H1 (cell line): ENCODE data around the gene GMIP. TPM values are rescaled to one million over a fixed set of nuclear protein-coding genes. Genes with fewer than 3 reads are reported as not detected.

Experiments used
- CTCF ChIA-PET: fragments of 300-600 bp; sonication (Branson Sonifier 250); formaldehyde crosslinking; loops from one replicate; lab custom pipeline; 2021; ENCODE audit not compliant: partially characterized antibody; lab: Charles Lee
- POLR2A ChIA-PET: fragments of 300-600 bp; sonication (Branson Sonifier 250); formaldehyde crosslinking; loops from one replicate; lab custom pipeline; 2021; ENCODE audit warnings: inconsistent platforms; ENCODE audit not compliant: partially characterized antibody; lab: Charles Lee
- DNase-seq, 2 experiments: peaks; one replicate each; pipeline versions ENCODE4 v3.0.0 to v3.0.0-alpha.2; 2010 to 2022; ENCODE audit warnings: low spot score in 2 of 2, low read depth in 1 of 2, mixed read lengths in 1 of 2
- FAIRE-seq: peaks from 2 replicates; lab custom pipeline; 2011; peaks lifted over from hg19 to GRCh38; lab: Jason Lieb, UNC
- H2AFZ ChIP-seq: 2 replicates; pipeline ENCODE4 v1.8.1; 2012; ENCODE audit warnings: low read length, inconsistent platforms
- H2AK5ac ChIP-seq: 2 replicates; pipeline ENCODE4 v1.6.1; 2013; ENCODE audit warnings: low read depth, low read length
- H2BK120ac ChIP-seq: replicated peaks from 2 replicates; pipeline ENCODE3; 2013; ENCODE audit warnings: low read depth, low read length, inconsistent platforms
- H2BK12ac ChIP-seq: 2 replicates; pipeline ENCODE4 v1.6.1; 2013; ENCODE audit warnings: low read depth, low read length
- H2BK15ac ChIP-seq: 2 replicates; pipeline ENCODE4 v1.6.1; 2013; ENCODE audit warnings: low read length
- H2BK20ac ChIP-seq: 2 replicates; pipeline ENCODE4 v1.6.1; 2013; ENCODE audit warnings: low read length
- H2BK5ac ChIP-seq: 2 replicates; pipeline ENCODE4 v1.6.1; 2013; ENCODE audit warnings: low read depth, low read length
- H3K14ac ChIP-seq: 2 replicates; pipeline ENCODE4 v1.6.1; 2013; ENCODE audit warnings: inconsistent platforms; ENCODE audit not compliant: insufficient read length
- H3K18ac ChIP-seq: 2 replicates; pipeline ENCODE4 v1.6.1; 2013; ENCODE audit warnings: low read length; ENCODE audit errors: extremely low read depth
- H3K23ac ChIP-seq: 2 replicates; pipeline ENCODE4 v1.6.1; 2013; ENCODE audit warnings: inconsistent platforms; ENCODE audit not compliant: insufficient read length
- H3K23me2 ChIP-seq: 2 replicates; pipeline ENCODE4 v1.6.1; 2013; ENCODE audit warnings: low read depth, low read length
- H3K27ac ChIP-seq: 2 replicates; pipeline ENCODE4 v1.6.1; 2011; ENCODE audit warnings: low read depth, low read length, inconsistent platforms
- H3K27me3 ChIP-seq, 4 experiments: replicated peaks in 1 of 4; 1 replicate in 1 of 4; 2 replicates in 3 of 4; pipeline versions ENCODE4 v1.6.1 to v1.8.1; 2011 to 2013; ENCODE audit warnings: low read length in 3 of 4, mild to moderate bottlenecking in 3 of 4, inconsistent platforms in 2 of 4, mixed read lengths in 2 of 4, moderate library complexity in 1 of 4; ENCODE audit not compliant: control insufficient read depth in 3 of 4, insufficient read depth in 3 of 4; ENCODE audit errors: extremely low read depth in 1 of 4
- H3K36me3 ChIP-seq, 4 experiments: 2 replicates each; pipeline versions ENCODE4 v1.6.1 to v1.8.1; 2011 to 2013; ENCODE audit warnings: mild to moderate bottlenecking in 4 of 4, low read length in 3 of 4, moderate library complexity in 2 of 4, control low read depth in 1 of 4, inconsistent platforms in 1 of 4; ENCODE audit not compliant: insufficient read depth in 4 of 4, control insufficient read depth in 2 of 4
- H3K4ac ChIP-seq: replicated peaks from 2 replicates; pipeline ENCODE3; 2013; ENCODE audit warnings: low read length, low read depth, mixed read lengths, inconsistent platforms; ENCODE audit not compliant: insufficient read length
- H3K4me1 ChIP-seq, 4 experiments: replicated peaks in 1 of 4; 1 replicate in 1 of 4; 2 replicates in 3 of 4; pipeline versions ENCODE4 v1.6.1 to v1.8.1; 2011 to 2013; ENCODE audit warnings: low read length in 3 of 4, inconsistent platforms in 2 of 4, mixed read lengths in 1 of 4; ENCODE audit not compliant: insufficient read depth in 4 of 4, control insufficient read depth in 3 of 4
- H3K4me2 ChIP-seq, 2 experiments: 2 replicates each; pipeline versions ENCODE4 v1.6.1 to v1.8.1; 2011 to 2013; ENCODE audit warnings: low read depth in 2 of 2, low read length in 2 of 2, control low read depth in 1 of 2, inconsistent platforms in 1 of 2, mild to moderate bottlenecking in 1 of 2; ENCODE audit not compliant: insufficient read depth in 1 of 2
- H3K4me3 ChIP-seq, 4 experiments: fragments of 200-600, 300-600 bp in 1 of 4; sonication (generic), shearing (Covaris generic), sonication (Bioruptor Twin) in 1 of 4; 2 replicates each; pipeline versions ENCODE4 v1.5.1 to v1.8.1; 2011 to 2016; ENCODE audit warnings: low read length in 4 of 4, low read depth in 3 of 4, control low read depth in 2 of 4, inconsistent platforms in 2 of 4, mild to moderate bottlenecking in 2 of 4, mixed read lengths in 1 of 4, moderate library complexity in 1 of 4; ENCODE audit not compliant: insufficient read depth in 2 of 4; ENCODE audit errors: extremely low read depth in 1 of 4
- H3K56ac ChIP-seq: replicated peaks from 2 replicates; pipeline ENCODE3; 2013; ENCODE audit warnings: low read depth, mild to moderate bottlenecking, mixed read lengths, low read length, inconsistent platforms; ENCODE audit not compliant: insufficient read length
- H3K79me1 ChIP-seq: 2 replicates; pipeline ENCODE4 v1.6.1; 2013; ENCODE audit warnings: low read depth, low read length, control low read depth
- H3K79me2 ChIP-seq, 2 experiments: 2 replicates each; pipeline versions ENCODE4 v1.6.1 to v1.8.1; 2012 to 2013; ENCODE audit warnings: low read length in 2 of 2, mild to moderate bottlenecking in 2 of 2, inconsistent platforms in 1 of 2; ENCODE audit not compliant: insufficient read depth in 2 of 2, control insufficient read depth in 1 of 2
- H3K9ac ChIP-seq, 4 experiments: replicated peaks in 1 of 4; 1 replicate in 1 of 4; 2 replicates in 3 of 4; pipeline versions ENCODE4 v1.6.1 to v1.8.1; 2011 to 2013; ENCODE audit warnings: low read depth in 3 of 4, low read length in 3 of 4, control low read depth in 2 of 4, mild to moderate bottlenecking in 2 of 4, moderate library complexity in 2 of 4, inconsistent platforms in 1 of 4; ENCODE audit errors: extremely low read depth in 1 of 4
- H3K9me3 ChIP-seq, 2 experiments: 2 replicates each; pipeline versions ENCODE4 v1.6.1 to v1.8.1; 2012 to 2013; ENCODE audit warnings: mild to moderate bottlenecking in 2 of 2, moderate library complexity in 2 of 2, control low read depth in 1 of 2, inconsistent platforms in 1 of 2, low read depth in 1 of 2, low read length in 1 of 2, mixed read lengths in 1 of 2; ENCODE audit not compliant: insufficient read depth in 2 of 2
- H4K20me1 ChIP-seq, 2 experiments: replicated peaks in 1 of 2; 2 replicates each; pipeline versions ENCODE3 to v1.8.1; 2011 to 2013; ENCODE audit warnings: inconsistent platforms in 2 of 2, low read length in 2 of 2, mild to moderate bottlenecking in 1 of 2; ENCODE audit not compliant: insufficient read depth in 2 of 2, control insufficient read depth in 1 of 2
- H4K5ac ChIP-seq: 2 replicates; pipeline ENCODE4 v1.6.1; 2013; ENCODE audit warnings: low read length, low read depth, mixed read lengths, inconsistent platforms; ENCODE audit not compliant: insufficient read length
- H4K8ac ChIP-seq: 2 replicates; pipeline ENCODE4 v1.8.0; 2013; ENCODE audit warnings: mild to moderate bottlenecking, moderate library complexity, low read length, inconsistent platforms; ENCODE audit not compliant: insufficient read depth; ENCODE audit errors: extremely low read depth
- H4K91ac ChIP-seq: replicated peaks from 2 replicates; pipeline ENCODE3; 2013; ENCODE audit warnings: low read length, mixed read lengths, inconsistent platforms; ENCODE audit not compliant: insufficient read length
- HDAC2 ChIP-seq, 2 experiments: fragments of 300-600 bp in 1 of 2; sonication (generic) in 1 of 2; IDR thresholded peaks; 2 replicates each; pipeline ENCODE4 v1.6.1; 2011 to 2012; ENCODE audit warnings: low read depth in 2 of 2, low read length in 2 of 2, mild to moderate bottlenecking in 2 of 2, moderate library complexity in 2 of 2, borderline replicate concordance in 1 of 2, inconsistent platforms in 1 of 2
- WGBS, 2 experiments: shearing (Covaris generic) in 1 of 2; methylation state at CpG; one replicate each; pipeline versions ENCODE4 v1.1.6 to v1.1.7; 2013 to 2015; ENCODE audit warnings: low lambda C conversion rate in 2 of 2, mixed read lengths in 2 of 2, inconsistent platforms in 1 of 2, low coverage in 1 of 2, missing lambda C conversion rate in 1 of 2; ENCODE audit not compliant: insufficient replicate concordance in 2 of 2, insufficient coverage in 1 of 2, insufficient read length in 1 of 2; ENCODE audit errors: extremely low coverage in 1 of 2, missing lambda C conversion rate in 1 of 2; 5-methylcytosine and 5-hydroxymethylcytosine counted together
- polyA plus RNA-seq, 7 experiments: library from polyadenylated mRNA; depleted of rRNA in 3 of 7; stranded (reverse) in 5 of 7; unstranded in 2 of 7; fragments of >200 nt in 5 of 7; fragments of 200-250 nt in 2 of 7; gene quantifications; 1 replicate in 5 of 7; 2 replicates in 1 of 7; 4 replicates in 1 of 7; pipeline versions ENCODE4 v1.2.1 to v1.2.3, GENCODE V29; 2011 to 2013; ENCODE audit warnings: missing spikeins in 2 of 7, mixed read lengths in 2 of 7
- total RNA-seq: library from RNA; stranded (reverse); fragmentation: NEBNext Ultra II Directional; extraction: Animal tissue kit (Norgen Biotek cat#: 25700); gene quantifications from 2 replicates; pipeline ENCODE4 v1.2.1, GENCODE V29; 2021
- TF ChIP-seq, protein P1 (sequence below): IDR thresholded peaks from 2 replicates; pipeline ENCODE4 v1.6.1; 2012; ENCODE audit warnings: inconsistent platforms

The GMIP gene
- total and polyA plus RNA-seq, 2 of the 8 experiments (the other 6 are each of a cell fraction or from before 2014, with no cell fraction given): 5.7 to 18.1 TPM

DNA sequence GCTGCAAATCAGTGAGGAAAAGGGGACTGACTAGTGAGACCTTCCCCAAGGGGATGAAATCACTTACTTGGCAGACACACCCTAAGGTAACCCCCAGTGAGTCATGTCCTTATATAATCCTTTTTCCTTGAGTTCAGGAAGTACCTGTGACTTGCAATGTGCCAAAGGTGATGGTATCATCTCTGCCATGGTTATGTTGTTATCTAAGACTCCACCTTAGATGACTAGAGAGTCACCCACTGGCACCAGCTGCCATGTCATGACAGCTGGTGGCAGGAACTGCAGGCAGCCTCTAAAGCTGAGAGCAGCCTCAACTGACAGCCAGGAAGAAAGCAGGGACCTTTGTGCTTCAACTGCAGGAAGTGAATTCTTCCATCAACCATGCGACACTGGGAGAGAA lies 37.4 kb downstream of the GMIP start:
- H3K9ac ChIP-seq: no peak overlapping the region
- TF ChIP-seq, protein P1, sequence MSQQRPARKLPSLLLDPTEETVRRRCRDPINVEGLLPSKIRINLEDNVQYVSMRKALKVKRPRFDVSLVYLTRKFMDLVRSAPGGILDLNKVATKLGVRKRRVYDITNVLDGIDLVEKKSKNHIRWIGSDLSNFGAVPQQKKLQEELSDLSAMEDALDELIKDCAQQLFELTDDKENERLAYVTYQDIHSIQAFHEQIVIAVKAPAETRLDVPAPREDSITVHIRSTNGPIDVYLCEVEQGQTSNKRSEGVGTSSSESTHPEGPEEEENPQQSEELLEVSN: no peak
- no peak for TF ChIP-seq HDAC2 (IDR thresholded peaks at IDR 0.05; ENCODE audit: borderline replicate concordance in 1 of 2, low read depth in 2 of 2, low read length in 2 of 2)

More for the DNA sequence above, 37.4 kb downstream of the GMIP start:
- H3K56ac ChIP-seq: no peak overlapping the region
- H2AFZ ChIP-seq: no peak overlapping the region
- POLR2A ChIA-PET: no interaction called here
- CTCF ChIA-PET: interaction anchor here (1.3 to 1.6 kb wide), 3 partner anchors 32 to 45 kb away, joined by 4 to 6 read pairs (median 4); partner anchors contain the start of gene GMIP
- peaks cover 2 to 11% (median 4%) of the 10 kb centered on the region in 4 experiments; a peak in 6 of 7 replicates for H3K4me1 ChIP-seq
- 87% methylated on average over 1 of the region's 1 CpG; no CpG with 5 or more reads in 1 of the 2 experiments for WGBS, 2 experiments
- H4K20me1 ChIP-seq: no peaks in the 10 kb centered on the region
- H2BK15ac ChIP-seq: no peak overlapping the region
- H3K4ac ChIP-seq: no peak overlapping the region
- H3K9me3 ChIP-seq: no peaks in the 10 kb centered on the region
- FAIRE-seq (no peak), DNase-seq (no peak)
- H3K4me3 ChIP-seq: no peak overlapping the region
- H3K23ac ChIP-seq: no peak overlapping the region
- H2BK20ac ChIP-seq: no peak overlapping the region
- no peak overlapping the region for H2AK5ac ChIP-seq
- no peak overlapping the region for H4K8ac ChIP-seq
- H3K27ac ChIP-seq: no peak overlapping the region
- H3K79me2 ChIP-seq: no peaks in the 10 kb centered on the region
- H3K36me3 ChIP-seq: no peaks in the 10 kb centered on the region
- no peak overlapping the region for H4K91ac ChIP-seq
- H3K27me3 ChIP-seq: no peaks in the 10 kb centered on the region
- no peak overlapping the region for H4K5ac ChIP-seq
- H3K18ac ChIP-seq: no peak overlapping the region
- H2BK120ac ChIP-seq: no peak overlapping the region
- H2BK5ac ChIP-seq: no peak overlapping the region
- H3K4me2 ChIP-seq: no peak overlapping the region
- no peak overlapping the region for H3K14ac ChIP-seq
- no peaks in the 10 kb centered on the region for H3K23me2 ChIP-seq
- no peaks in the 10 kb centered on the region for H3K79me1 ChIP-seq
- H2BK12ac ChIP-seq: no peak overlapping the region
